Ovary (tissue), 9 donors: ENCODE data around the gene PCSK5. TPM values are rescaled to one million over a fixed set of nuclear protein-coding genes. Genes with fewer than 3 reads are reported as not detected.

Experiments
- DNase-seq, 5 donors: peaks; one replicate each; pipeline ENCODE4 v3.0.0-alpha.2; 2019 to 2020
- H3K27ac ChIP-seq, 2 donors: fragments of 200-600 bp; one replicate each; pipeline versions ENCODE4 v1.5.1 to v1.8.0; 2019 to 2022
- H3K27me3 ChIP-seq: fragments of 200-600 bp; one replicate; pipeline ENCODE4 v1.8.0; 2022
- H3K36me3 ChIP-seq: fragments of 200-600 bp; sonication (generic); one replicate; pipeline ENCODE4 v1.5.1; 2019
- H3K4me1 ChIP-seq: one replicate; pipeline ENCODE4 v1.8.1; 2013; ENCODE audit warnings: mild to moderate bottlenecking, moderate library complexity; ENCODE audit not compliant: insufficient read depth
- H3K4me3 ChIP-seq: fragments of 200-600 bp; sonication (generic); one replicate; pipeline ENCODE4 v1.5.1; 2017
- H3K9me3 ChIP-seq, 2 donors: fragments of 200-600 bp in 1 of 2; sonication (generic) in 1 of 2; one replicate each; pipeline versions ENCODE4 v1.5.1 to v1.8.1; 2013 to 2019; ENCODE audit warnings: mild to moderate bottlenecking in 1 of 2, moderate library complexity in 1 of 2
- EP300 ChIP-seq: sonication (generic); formaldehyde crosslinking; IDR thresholded peaks from one replicate; pipeline ENCODE4 v1.6.1; 2017; ENCODE audit warnings: antibody characterized with exemption
- POLR2A ChIP-seq: fragments of 450-650 bp; IDR thresholded peaks from one replicate; pipeline ENCODE4 v1.6.1; 2017; ENCODE audit warnings: antibody characterized with exemption, mild to moderate bottlenecking, moderate library complexity
- WGBS, 3 donors: extraction: QIAGEN DNeasy Blood & Tissue Kit in 1 of 3; methylation state at CpG; one replicate each; pipeline versions ENCODE4 v1.1.5 to v1.1.7; 2013 to 2017; 5-methylcytosine and 5-hydroxymethylcytosine counted together
- intact Hi-C, 4 donors: fragments of 100-400 bp; cut with DNase I; formaldehyde crosslinking; loops; one replicate each; pipeline versions ENCODE4 v1.11.0 to v1.15.1; 2022 to 2023
- polyA plus RNA-seq, 2 donors: library from polyadenylated mRNA; stranded (reverse); fragments of 200-250 nt in 1 of 2; fragments of 350-450 nt in 1 of 2; fragmentation: Illumina TruSeq in 1 of 2; extraction: RNeasy Lipid Tissue Mini Kit (QIAGEN cat#74804) in 1 of 2; gene quantifications; one replicate each; pipeline ENCODE4 v1.2.3, GENCODE V29; 2013 to 2014
- total RNA-seq, 7 donors: library from RNA; depleted of rRNA in 2 of 7; stranded (reverse); fragments of >200 nt in 2 of 7; fragmentation: NEBNext Ultra II Directional in 3 of 7; extraction: Animal tissue kit (Norgen Biotek cat#: 25700) in 3 of 7; gene quantifications; one replicate each; pipeline versions ENCODE4 v1.1.0 to v1.2.4, GENCODE V29; 2016 to 2023
- TF ChIP-seq, protein P1 (sequence below), 3 donors: fragments of 450-650 bp in 2 of 3; fragments of 200-600 bp in 1 of 3; IDR thresholded peaks; one replicate each; pipeline versions ENCODE4 v1.5.1 to v1.8.0; 2016 to 2022; ENCODE audit warnings: antibody characterized with exemption in 3 of 3, mild to moderate bottlenecking in 1 of 3
- donor health status: DM: no; HTN: no; CAD: no; lungs with moderate emphysema.
- donor health status: DM: no; HTN: no; CAD: no.
- donor health status: Bipolar disorder and iron deficiency.
- donor health status: DM: yes; HTN: yes; CAD: no.
- donor health status: DM: no; HTN: no; CAD: no.
- donor health status: DM: yes; HTN: yes; CAD: no.

The PCSK5 gene
- total and polyA plus RNA-seq, 9 donors = 12.7 to 41.8 (median 28.3) TPM

DNA sequence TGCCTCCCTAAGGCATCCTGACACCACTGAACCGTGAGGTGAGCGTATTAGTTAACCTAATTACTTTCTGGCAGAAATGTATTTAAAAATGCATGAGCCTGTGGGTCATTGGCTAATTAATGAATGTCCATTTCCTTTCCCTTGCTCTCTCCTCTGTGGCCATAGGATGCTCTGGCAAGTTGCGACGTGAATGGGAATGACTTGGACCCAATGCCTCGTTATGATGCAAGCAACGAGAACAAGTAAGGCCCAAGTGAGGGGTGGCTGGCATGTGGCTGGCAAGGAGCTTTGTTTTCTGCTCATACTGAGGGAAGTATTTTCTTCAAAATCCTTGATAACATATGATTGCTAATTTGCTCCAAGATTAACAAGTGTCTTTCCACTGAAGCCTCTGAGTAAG, 136.3 kb downstream of the PCSK5 start:
- Histone ChIP-seq H3K4me1 (no peaks in the 10 kb centered on the region), H3K27ac (no peak overlapping the region), H3K4me3 (no peak overlapping the region), H3K27me3 (no peaks in the 10 kb centered on the region), H3K36me3 (no peaks in the 10 kb centered on the region), H3K9me3 (peaks cover 0 to 2% of the 10 kb centered on the region in 2 donors)
- intact Hi-C loops = no loop called here
- whole genome bisulfite sequencing, 3 donors = 96 to 99% (median 97%) methylated on average over 6 of the region's 6 CpGs
- DNase-seq = no peak
- TF ChIP-seq, protein P1, sequence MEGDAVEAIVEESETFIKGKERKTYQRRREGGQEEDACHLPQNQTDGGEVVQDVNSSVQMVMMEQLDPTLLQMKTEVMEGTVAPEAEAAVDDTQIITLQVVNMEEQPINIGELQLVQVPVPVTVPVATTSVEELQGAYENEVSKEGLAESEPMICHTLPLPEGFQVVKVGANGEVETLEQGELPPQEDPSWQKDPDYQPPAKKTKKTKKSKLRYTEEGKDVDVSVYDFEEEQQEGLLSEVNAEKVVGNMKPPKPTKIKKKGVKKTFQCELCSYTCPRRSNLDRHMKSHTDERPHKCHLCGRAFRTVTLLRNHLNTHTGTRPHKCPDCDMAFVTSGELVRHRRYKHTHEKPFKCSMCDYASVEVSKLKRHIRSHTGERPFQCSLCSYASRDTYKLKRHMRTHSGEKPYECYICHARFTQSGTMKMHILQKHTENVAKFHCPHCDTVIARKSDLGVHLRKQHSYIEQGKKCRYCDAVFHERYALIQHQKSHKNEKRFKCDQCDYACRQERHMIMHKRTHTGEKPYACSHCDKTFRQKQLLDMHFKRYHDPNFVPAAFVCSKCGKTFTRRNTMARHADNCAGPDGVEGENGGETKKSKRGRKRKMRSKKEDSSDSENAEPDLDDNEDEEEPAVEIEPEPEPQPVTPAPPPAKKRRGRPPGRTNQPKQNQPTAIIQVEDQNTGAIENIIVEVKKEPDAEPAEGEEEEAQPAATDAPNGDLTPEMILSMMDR (IDR thresholded peaks at IDR 0.05) = no peak
- no peak for TF ChIP-seq POLR2A
- no peak for TF ChIP-seq EP300

DNA sequence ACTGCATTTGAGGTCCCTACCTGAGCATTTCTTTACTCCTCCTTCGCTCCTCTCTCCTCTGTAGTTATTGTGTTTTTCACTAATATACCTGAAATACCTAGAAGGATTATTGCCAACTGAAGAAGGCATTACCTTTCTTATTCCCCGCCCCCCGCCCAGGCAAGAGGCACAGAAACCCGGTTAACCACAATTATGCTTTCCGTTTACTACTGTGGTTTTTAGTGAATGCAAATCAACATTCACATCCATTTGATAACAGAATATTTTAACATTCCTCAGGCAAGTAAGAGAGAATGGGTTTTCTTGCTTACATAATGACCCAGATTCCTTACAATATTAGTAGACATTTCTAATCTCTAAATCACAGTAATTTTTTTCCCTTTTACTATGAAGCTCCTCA, 136.9 kb downstream of the PCSK5 start:
- Histone ChIP-seq H3K4me1 (no peaks in the 10 kb centered on the region), H3K4me3 (no peak overlapping the region), H3K36me3 (no peaks in the 10 kb centered on the region), H3K9me3 (peaks cover 0 to 2% of the 10 kb centered on the region in 2 donors), H3K27me3 (no peaks in the 10 kb centered on the region), H3K27ac (no peak overlapping the region)
- intact Hi-C loops = no loop called here
- TF ChIP-seq, protein P1 (IDR thresholded peaks at IDR 0.05) = no peak
- no peak for TF ChIP-seq EP300
- no peak for TF ChIP-seq POLR2A
- no peak for DNase-seq
- WGBS, 3 donors = 68 to 79% (median 77%) methylated on average over 5 of the region's 5 CpGs

DNA sequence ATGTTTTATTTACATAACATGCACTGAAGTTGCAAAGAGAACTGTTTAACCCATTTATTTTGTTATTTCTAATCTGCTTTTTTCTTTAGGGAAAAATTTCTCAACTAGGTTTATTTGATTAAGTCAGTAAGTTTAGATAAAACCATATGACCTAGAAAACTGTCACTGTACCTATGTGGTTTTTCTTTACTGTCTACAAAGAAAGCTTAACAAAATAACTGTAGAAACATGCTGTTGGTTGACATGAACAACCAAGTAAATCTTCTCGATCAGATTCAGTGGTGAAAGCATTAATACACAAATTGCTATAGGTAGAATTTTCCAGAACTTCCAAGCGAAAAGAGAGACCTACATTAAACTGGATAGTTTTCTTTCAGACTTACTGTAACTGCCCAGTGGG, 137.4 kb downstream of the PCSK5 start:
- Histone ChIP-seq H3K4me1 (no peaks in the 10 kb centered on the region), H3K9me3 (peaks cover 0 to 2% of the 10 kb centered on the region in 2 donors), H3K4me3 (no peak overlapping the region), H3K36me3 (no peaks in the 10 kb centered on the region), H3K27me3 (no peaks in the 10 kb centered on the region), H3K27ac (no peak overlapping the region)
- no peak for DNase-seq
- intact Hi-C loops = no loop called here
- 94 to 96% (median 95%) methylated on average over 2 of the region's 2 CpGs for WGBS, 3 donors
- TF ChIP-seq, protein P1 (IDR thresholded peaks at IDR 0.05) = no peak
- TF ChIP-seq POLR2A = no peak

DNA sequence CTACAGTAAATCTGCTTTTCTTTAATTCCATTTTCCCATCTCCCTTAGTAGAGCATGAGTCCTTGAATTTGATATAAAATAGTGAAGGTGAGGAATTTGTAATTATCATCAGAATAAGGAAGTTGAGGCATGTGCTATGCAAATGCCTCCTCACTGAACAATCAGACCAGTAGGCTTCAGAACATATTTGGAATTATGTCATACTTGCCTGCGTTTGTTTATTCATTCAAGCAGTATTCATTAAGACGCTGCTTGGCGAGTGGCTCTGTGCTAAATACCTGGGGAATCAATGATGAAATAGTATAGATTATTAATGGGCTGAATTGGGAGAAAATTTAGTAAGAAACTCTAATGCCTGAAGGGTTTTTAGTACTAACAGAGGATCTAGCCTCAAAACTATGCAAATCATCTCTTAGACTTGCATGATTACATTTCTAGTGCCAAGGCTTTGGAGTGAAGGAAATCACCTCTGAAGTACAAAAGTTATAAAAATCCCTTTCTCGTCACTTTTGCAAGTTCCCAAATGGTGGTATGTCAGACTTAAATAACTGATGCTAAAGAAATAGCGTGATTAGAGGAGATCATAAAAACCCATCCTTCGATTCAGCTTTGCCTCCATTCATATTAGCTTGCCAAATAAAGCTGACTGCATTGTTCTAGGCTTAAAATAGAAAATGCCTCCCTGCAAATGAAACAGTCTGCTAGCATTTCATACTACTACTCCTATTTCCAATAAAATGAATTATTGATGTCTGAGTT, 141.7 kb downstream of the PCSK5 start:
- intact Hi-C loops = no loop called here
- no peaks in the 10 kb centered on the region for H3K4me1 ChIP-seq
- 35 to 58% (median 54%) methylated on average over 6 of the region's 6 CpGs for WGBS, 3 donors
- peaks cover 0 to 2% of the 10 kb centered on the region in 2 donors for H3K9me3 ChIP-seq
- DNase-seq = no peak
- H3K36me3 ChIP-seq = no peaks in the 10 kb centered on the region
- no peak overlapping the region for H3K27ac ChIP-seq
- TF ChIP-seq EP300 (no peak), POLR2A (no peak)
- TF ChIP-seq, protein P1 (IDR thresholded peaks at IDR 0.05) = no peak
- H3K27me3 ChIP-seq = no peaks in the 10 kb centered on the region
- no peak overlapping the region for H3K4me3 ChIP-seq
